Fibroblast of villous mesenchyme (primary cell): ENCODE results near the gene HCLS1. TPM values are rescaled to one million over a fixed set of nuclear protein-coding genes. Genes with fewer than 3 reads are reported as not detected.

Experiments used
- DNase-seq: peaks from one replicate; pipeline ENCODE4 v3.0.0-alpha.2; 2010; ENCODE audit warnings: low read depth
- H3K4me3 ChIP-seq: 2 replicates; pipeline ENCODE4 v1.5.1; 2011; ENCODE audit warnings: low read depth, mild to moderate bottlenecking, low read length
- CTCF ChIP-seq: IDR thresholded peaks from 2 replicates; pipeline ENCODE4 v1.5.1; 2012; ENCODE audit warnings: low read depth, mild to moderate bottlenecking, low read length; ENCODE audit not compliant: insufficient read depth
- total RNA-seq: library from RNA; depleted of rRNA; stranded (reverse); fragments of >200 nt; gene quantifications from 2 replicates; pipeline ENCODE4 v1.2.3, GENCODE V29; 2012

HCLS1 gene
- total RNA-seq, 1 donor = 0.86 TPM

DNA sequence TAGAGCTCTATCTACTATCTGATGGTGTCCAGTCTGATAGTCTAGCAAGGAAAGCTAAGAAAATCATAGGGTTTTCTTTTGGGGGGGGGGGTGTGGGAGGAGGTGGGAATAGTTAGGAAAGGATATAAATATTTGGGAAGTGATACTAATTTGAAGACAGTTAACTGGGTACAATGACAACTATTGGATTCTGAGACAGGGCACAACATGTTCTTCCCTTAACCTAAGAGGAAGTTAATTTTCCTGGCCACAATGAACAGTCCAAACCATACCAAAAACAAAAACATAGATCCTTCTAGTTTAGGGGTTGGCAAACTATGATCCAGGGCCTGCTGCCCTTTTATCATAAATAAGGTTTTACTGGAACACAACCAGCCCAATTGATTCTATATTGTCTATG is 10.0 kb upstream of the HCLS1 start:
- no peak for DNase-seq
- no peak for TF ChIP-seq CTCF
- H3K4me3 ChIP-seq = no peak overlapping the region

- DNase-seq = no peak
- no peak for TF ChIP-seq CTCF
- H3K4me3 ChIP-seq = no peak overlapping the region
These were observed 6.6 kb upstream of the HCLS1 start for GRCh38 chr3:121667333-121667732.

- H3K4me3 ChIP-seq = no peak overlapping the region
- no peak for DNase-seq
- no peak for TF ChIP-seq CTCF
These were observed 4.8 kb upstream of the HCLS1 start for GRCh38 chr3:121665488-121665887.

GRCh38 chr3:121663171-121663847 is 2.6 kb upstream of the HCLS1 start:
- no peak for TF ChIP-seq CTCF
- no peak for DNase-seq
- no peak overlapping the region for H3K4me3 ChIP-seq

DNA sequence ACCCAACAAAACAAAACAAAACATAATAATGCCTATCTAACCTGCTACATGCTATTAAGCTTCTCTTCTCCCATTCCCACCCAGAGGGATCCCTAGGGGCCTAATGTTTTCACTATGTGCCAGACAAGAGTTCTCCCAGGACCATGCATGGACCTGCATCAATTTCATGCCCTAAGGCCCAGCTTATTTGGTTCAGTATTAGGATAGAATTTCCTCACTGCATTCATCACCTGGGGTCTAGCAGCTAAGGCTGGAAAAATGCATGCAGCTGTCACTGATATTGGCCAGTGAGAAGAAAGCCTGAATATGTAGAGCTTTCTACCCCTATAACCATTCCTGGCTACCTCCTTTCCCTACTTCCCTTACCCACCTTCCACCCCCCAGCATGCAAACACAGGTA is 2.0 kb upstream of the HCLS1 start:
- TF ChIP-seq CTCF = no peak
- H3K4me3 ChIP-seq = no peak overlapping the region
- no peak for DNase-seq

DNA sequence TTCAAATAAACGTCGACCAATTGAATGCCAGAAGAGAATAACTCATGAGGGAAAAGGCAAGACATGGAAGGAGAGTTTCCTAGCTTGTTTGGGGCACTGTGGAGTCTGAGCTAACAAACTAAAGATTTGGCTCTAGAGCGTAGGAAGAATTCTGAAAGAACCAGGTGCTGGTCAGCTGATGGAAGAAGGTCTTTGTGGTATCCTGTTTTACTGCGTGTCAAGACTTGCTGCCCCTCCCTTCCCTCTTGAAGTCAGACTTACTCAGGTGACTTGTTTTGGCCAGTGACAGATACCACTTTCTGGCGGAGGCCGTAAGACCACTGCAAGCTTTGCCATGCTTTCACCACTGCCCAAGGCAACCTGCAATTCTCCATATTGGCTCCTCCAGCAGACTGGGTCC is 673 bp upstream of the HCLS1 start:
- no peak for DNase-seq
- H3K4me3 ChIP-seq = no peak overlapping the region

More for the DNA sequence above, 673 bp upstream of the HCLS1 start:
- no peak for TF ChIP-seq CTCF
